GM12878 (cell line): Measurements from ENCODE around the gene ANAPC2. TPM values are rescaled to one million over a fixed set of nuclear protein-coding genes. Genes with fewer than 3 reads are reported as not detected.

Experiments used
- ATAC-seq: fragments of 200-7000 bp; cut with Tn5 transposase; 3 replicates; pipeline ENCODE4 v1.9.1; 2020; ENCODE audit warnings: mild to moderate bottlenecking, moderate library complexity
- BruUV-seq: library from RNA; stranded (reverse); fragments of 400-500 nt; replicated peaks from 2 replicates; lab custom pipeline; 2021; lab: Mats Ljungman, UMichigan
- CTCF ChIA-PET: fragments of 300-600 bp; sonication (Branson Sonifier 250); formaldehyde crosslinking; extraction: SDS; loops from one replicate; lab custom pipeline; 2021; ENCODE audit warnings: inconsistent platforms; lab: Yijun Ruan, JAX
- POLR2A ChIA-PET: fragments of 350-600 bp; formaldehyde crosslinking; extraction: SDS; loops from one replicate; lab custom pipeline; 2021; ENCODE audit warnings: inconsistent platforms; lab: Charles Lee
- RAD21 ChIA-PET: fragments of 300-600 bp; sonication (Branson Sonifier 250); formaldehyde crosslinking; loops from one replicate; lab custom pipeline; 2023; ENCODE audit warnings: antibody characterized with exemption; ENCODE audit not compliant: unreplicated experiment; lab: Charles Lee
- SMC1A ChIA-PET: fragments of 300-600 bp; sonication (Branson Sonifier 250); formaldehyde crosslinking; loops from one replicate; lab custom pipeline; 2023; ENCODE audit not compliant: unreplicated experiment, uncharacterized antibody; lab: Charles Lee
- DNase-seq: peaks from one replicate; pipeline ENCODE4 v3.0.0-alpha.2; 2011; ENCODE audit warnings: low read depth, low spot score
- FAIRE-seq: peaks from 3 replicates; lab custom pipeline; 2011; peaks lifted over from hg19 to GRCh38; lab: Jason Lieb, UNC
- H2AFZ ChIP-seq: 2 replicates; pipeline ENCODE4 v1.6.0; 2011; ENCODE audit warnings: low read depth, low read length, control low read depth; ENCODE audit not compliant: control insufficient read depth
- H3K27ac ChIP-seq: 2 replicates; pipeline ENCODE4 v1.5.1; 2011; ENCODE audit warnings: control low read depth; ENCODE audit not compliant: control insufficient read depth, insufficient read depth
- H3K27me3 ChIP-seq, 2 experiments: replicated peaks in 1 of 2; 2 replicates each; pipeline versions ENCODE4 v1.6.0 to v1.6.1; 2011; ENCODE audit warnings: low read length in 1 of 2; ENCODE audit not compliant: control insufficient read depth in 2 of 2, insufficient read depth in 2 of 2
- H3K36me3 ChIP-seq, 2 experiments: 2 replicates each; pipeline ENCODE4 v1.5.1; 2011; ENCODE audit warnings: low read length in 1 of 2; ENCODE audit not compliant: control insufficient read depth in 2 of 2, insufficient read depth in 2 of 2
- H3K4me1 ChIP-seq: 2 replicates; pipeline ENCODE4 v1.6.1; 2011; ENCODE audit warnings: mild to moderate bottlenecking, low read length, moderate library complexity, mixed read lengths; ENCODE audit not compliant: control insufficient read depth, insufficient read depth
- H3K4me2 ChIP-seq: 2 replicates; pipeline ENCODE4 v1.6.0; 2011; ENCODE audit warnings: control low read depth; ENCODE audit not compliant: control insufficient read depth, insufficient read depth
- H3K4me3 ChIP-seq: fragments of 200-600 bp; sonication (generic); 2 replicates; pipeline ENCODE4 v1.5.1; 2016
- H3K79me2 ChIP-seq: 2 replicates; pipeline ENCODE4 v1.6.0; 2011; ENCODE audit warnings: low read length; ENCODE audit not compliant: control insufficient read depth, insufficient read depth
- H3K9ac ChIP-seq: 2 replicates; pipeline ENCODE4 v1.8.0; 2011; ENCODE audit warnings: low read length, control low read depth, mixed read lengths; ENCODE audit not compliant: control insufficient read depth, insufficient read depth
- H3K9me3 ChIP-seq: replicated peaks from 3 replicates; pipeline ENCODE4 v1.5.1; 2011; ENCODE audit warnings: mild to moderate bottlenecking, low read length; ENCODE audit not compliant: control insufficient read depth, insufficient read depth
- H4K20me1 ChIP-seq: 2 replicates; pipeline ENCODE4 v1.6.0; 2011; ENCODE audit not compliant: control insufficient read depth, insufficient read depth
- BMI1 ChIP-seq: fragments of 450-650 bp; IDR thresholded peaks from 2 replicates; pipeline ENCODE4 v1.6.1; 2016; ENCODE audit warnings: mild to moderate bottlenecking, moderate library complexity, borderline replicate concordance
- HDGF ChIP-seq: fragments of 450-650 bp; IDR thresholded peaks from 2 replicates; pipeline ENCODE4 v1.6.1; 2016; ENCODE audit warnings: antibody characterized with exemption
- PBX3 ChIP-seq: IDR thresholded peaks from 2 replicates; pipeline ENCODE4 v1.6.1; 2011; ENCODE audit warnings: mild to moderate bottlenecking, low read depth, low read length, moderate library complexity; ENCODE audit not compliant: insufficient replicate concordance
- POLR2A ChIP-seq: IDR thresholded peaks from 2 replicates; pipeline ENCODE4 v1.6.1; 2011; ENCODE audit warnings: low read depth, mild to moderate bottlenecking, low read length
- POLR2AphosphoS2 ChIP-seq: IDR thresholded peaks from 2 replicates; pipeline ENCODE4 v1.6.1; 2011; ENCODE audit warnings: low read depth, mild to moderate bottlenecking, low read length, improper control_type of control experiment, moderate library complexity
- POU2F2 ChIP-seq: IDR thresholded peaks from 3 replicates; pipeline ENCODE4 v1.6.1; 2011; ENCODE audit warnings: low read depth, mild to moderate bottlenecking, low read length, borderline replicate concordance
- PRDM15 ChIP-seq: fragments of 450-650 bp; formaldehyde crosslinking; IDR thresholded peaks from 2 replicates; pipeline ENCODE4 v1.4.0; 2020; ENCODE audit warnings: mild to moderate bottlenecking, moderate library complexity
- SUZ12 ChIP-seq: fragments of 200-600 bp; sonication (generic); IDR thresholded peaks from one replicate; pipeline ENCODE4 v1.6.1; 2018; ENCODE audit warnings: antibody characterized with exemption, mild to moderate bottlenecking; ENCODE audit not compliant: unreplicated experiment
- WRNIP1 ChIP-seq: IDR thresholded peaks from 2 replicates; pipeline ENCODE4 v1.6.1; 2011; ENCODE audit warnings: low read depth, low read length, improper control_type of control experiment, borderline replicate concordance
- ZBTB11 ChIP-seq: fragments of 450-650 bp; formaldehyde crosslinking; IDR thresholded peaks from 2 replicates; pipeline ENCODE4 v1.5.0; 2022; ENCODE audit warnings: mild to moderate bottlenecking, missing genetic modification characterization
- ZNF24 ChIP-seq: fragments of 450-650 bp; IDR thresholded peaks from 2 replicates; pipeline ENCODE4 v1.6.1; 2017; ENCODE audit warnings: antibody characterized with exemption, mild to moderate bottlenecking
- WGBS: methylation state at CpG from one replicate; pipeline ENCODE4 v1.1.6; 2016; ENCODE audit warnings: low lambda C conversion rate; ENCODE audit not compliant: insufficient replicate concordance, insufficient coverage; ENCODE audit errors: missing lambda C conversion rate; 5-methylcytosine and 5-hydroxymethylcytosine counted together
- in situ Hi-C: fragments of 300-500 bp; cut with MboI; formaldehyde crosslinking; loops from 9 replicates; pipeline ENCODE4 v1.14.3; 2018; ENCODE audit warnings: mixed read lengths
- intact Hi-C: fragments of 100-400 bp; cut with micrococcal nuclease; formaldehyde crosslinking; loops from one replicate; pipeline ENCODE4 v1.14.2; 2022; ENCODE audit not compliant: unreplicated experiment
- polyA plus RNA-seq, 11 experiments: library from polyadenylated mRNA; depleted of rRNA in 4 of 11; unstranded in 6 of 11; stranded (reverse) in 5 of 11; fragments of >200 nt; fragmentation: Nextera tagmentation in 4 of 11; fragmentation: Illumina TruSeq in 1 of 11; extraction: Ambion mirVana in 4 of 11; extraction: Trizol in 1 of 11; gene quantifications; 1 replicate in 1 of 11; 2 replicates in 10 of 11; pipeline versions ENCODE4 v1.2.1 to v1.2.3, GENCODE V29; 2011 to 2016; ENCODE audit warnings: inconsistent platforms in 2 of 11, missing spikeins in 2 of 11, low read depth in 1 of 11
- total RNA-seq, 4 experiments: library from RNA; depleted of rRNA in 3 of 4; stranded (reverse); fragments of >200 nt in 3 of 4; fragmentation: Illumina TruSeq in 1 of 4; extraction: Trizol in 1 of 4; gene quantifications; 2 replicates each; pipeline versions ENCODE4 v1.2.1 to v1.2.3, GENCODE V29; 2013 to 2021

ANAPC2 gene
- total and polyA plus RNA-seq, 10 of the 15 experiments (the other 5 are each of a cell fraction or from before 2014, with no cell fraction given) = 0.03 to 65.2 (median 20.5) TPM

- Histone ChIP-seq H3K79me2 (no peaks in the 10 kb centered on the region), H4K20me1 (no peaks in the 10 kb centered on the region), H2AFZ (no peak overlapping the region), H3K4me1 (peaks cover 5% of the 10 kb centered on the region; the same call in 1 of the 2 replicates), H3K9ac (no peak overlapping the region), H3K36me3 (peaks cover 0 to 2% of the 10 kb centered on the region in 2 experiments; a peak in 2 of 4 replicates), H3K4me2 (no peak overlapping the region), H3K4me3 (no peak overlapping the region), H3K27me3 (no peaks in the 10 kb centered on the region), H3K9me3 (no peaks in the 10 kb centered on the region), H3K27ac (no peak overlapping the region)
- POLR2A ChIA-PET = interaction anchor here (0.6 to 1.4 kb wide), 4 partner anchors 18 to 191 kb away, joined by 4 to 8 read pairs (median 4); partner anchors contain the start of gene TPRN
- intact Hi-C loops = no loop called here
- WGBS = 84% methylated on average over 11 of the region's 12 CpGs
- FAIRE-seq (no peak), DNase-seq (no peak), ATAC-seq (no peak)
- in situ Hi-C loops = no loop called here
- SMC1A ChIA-PET = no interaction called here
- TF ChIP-seq PBX3 (no peak), BMI1 (no peak), HDGF (no peak), ZBTB11 (CRISPR knock-in tag) (no peak), POLR2A (peak; percentile 39; the same call in 1 of the 2 replicates), WRNIP1 (no peak), POLR2AphosphoS2 (0 out of 2 replicates have a peak, but pooled peaks have one; percentile 24), PRDM15 (CRISPR knock-in tag) (no peak), POU2F2 (no peak), ZNF24 (no peak), SUZ12 (no peak)
- RAD21 ChIA-PET = no interaction called here
- BruUV-seq = no TSS peak
- CTCF ChIA-PET = no interaction called here
These were observed 30.5 kb upstream of the ANAPC2 start for GRCh38 chr9:137218754-137219271.
